ENCODE data around the gene MBTPS1.

MBTPS1 gene

GRCh38 chr16:84116720-84117493 lies at the start of gene MBTPS1:
Gene MBTPS1, minus strand, starts transcription at chr16:84116942. Its CDS starts 15,159 bp downstream, at chr16:84101783.
- peak; percentile 90 to 94 for DNase-seq

- DNase-seq, result no peak
These were observed 49.0 kb upstream of the MBTPS1 start for GRCh38 chr16:84165746-84166145.

GRCh38 chr16:84161801-84162200 lies 45.1 kb upstream of the MBTPS1 start:
- DNase-seq, result no peak

- DNase-seq, result no peak
These were observed 44.3 kb upstream of the MBTPS1 start for GRCh38 chr16:84161037-84161436.

- no peak for DNase-seq
These were observed 43.1 kb upstream of the MBTPS1 start for GRCh38 chr16:84159800-84160199.

- no peak for DNase-seq
These were observed 42.3 kb upstream of the MBTPS1 start for GRCh38 chr16:84159007-84159406.

GRCh38 chr16:84156342-84156784 lies 39.6 kb upstream of the MBTPS1 start:
- no peak for DNase-seq

- no peak for DNase-seq
These were observed 39.0 kb upstream of the MBTPS1 start for GRCh38 chr16:84155771-84156170.

GRCh38 chr16:84155226-84155625 lies 38.5 kb upstream of the MBTPS1 start:
- no peak for DNase-seq

GRCh38 chr16:84153660-84154214 lies 37.0 kb upstream of the MBTPS1 start:
- DNase-seq, result no peak

- no peak for DNase-seq
These were observed 34.2 kb upstream of the MBTPS1 start for GRCh38 chr16:84150926-84151325.

GRCh38 chr16:84144859-84145639 lies 28.3 kb upstream of the MBTPS1 start, which contains the start of the genes DNAAF1 and HSDL1:
Gene DNAAF1, plus strand, starts transcription at chr16:84145308. Its CDS starts 133 bp downstream, at chr16:84145441.
Gene HSDL1, minus strand, starts transcription at chr16:84145177. Its CDS starts 13,856 bp downstream, at chr16:84131321.
- peak; percentile 70 to 89 for DNase-seq

- DNase-seq, result peak in 1 of 2 experiments; percentile 1
These were observed 27.6 kb upstream of the MBTPS1 start for GRCh38 chr16:84144209-84144858.

GRCh38 chr16:84143784-84144199 lies 27.1 kb upstream of the MBTPS1 start:
- no peak for DNase-seq

GRCh38 chr16:84143081-84143480 lies 26.3 kb upstream of the MBTPS1 start:
- DNase-seq, result no peak

- no peak for DNase-seq
These were observed 24.5 kb upstream of the MBTPS1 start for GRCh38 chr16:84141143-84141670.

GRCh38 chr16:84139628-84140258 lies 23.0 kb upstream of the MBTPS1 start:
- DNase-seq, result no peak

GRCh38 chr16:84138824-84139627 lies 22.3 kb upstream of the MBTPS1 start:
- no peak for DNase-seq

GRCh38 chr16:84138500-84138823 lies 21.7 kb upstream of the MBTPS1 start:
- DNase-seq, result no peak

- DNase-seq, result no peak
These were observed 21.1 kb upstream of the MBTPS1 start for GRCh38 chr16:84137769-84138357.

- no peak for DNase-seq
These were observed 20.5 kb upstream of the MBTPS1 start for GRCh38 chr16:84137287-84137686.

All from NCI-H1930 (cell line).